GM19023 (cell line): ENCODE results near the gene AIG1.
"Not testable (repeated sequence)": the region's sequence is repeated elsewhere in the genome, so short reads cannot be mapped to it uniquely, and the experiment has no call there.

Source experiments
- ATAC-seq: cut with Tn5 transposase; IDR thresholded peaks from one replicate; pipeline ENCODE4 v1.9.1; 2021; ENCODE audit warnings: mild to moderate bottlenecking, moderate library complexity; ENCODE audit not compliant: unreplicated experiment

Gene AIG1

DNA sequence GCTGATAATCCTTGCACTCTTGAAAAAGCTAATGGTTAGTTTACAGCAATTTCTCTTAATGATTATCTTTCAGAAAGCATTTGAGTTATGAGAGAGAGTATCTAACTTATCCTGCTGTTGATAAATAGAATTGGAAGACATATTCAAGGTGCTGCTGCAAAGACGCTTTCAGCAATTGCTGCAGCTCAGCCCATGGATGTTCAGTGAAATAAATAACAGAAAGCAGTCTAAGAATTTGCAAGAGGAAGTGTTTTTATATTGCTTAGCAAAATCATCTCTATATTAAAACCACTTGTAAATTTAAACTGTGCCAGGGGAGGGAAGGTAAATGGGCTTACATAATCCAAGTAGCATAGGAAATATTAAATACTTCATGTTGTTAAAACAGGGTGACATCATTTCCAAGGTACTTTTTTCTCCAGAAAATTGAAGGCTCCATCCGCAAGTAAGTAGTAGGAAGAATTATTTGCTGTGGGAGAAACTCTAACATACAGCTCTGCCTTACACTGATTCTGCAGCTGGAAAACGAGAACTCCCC, 201.3 kb downstream of the AIG1 start:
- ATAC-seq = no peak

DNA sequence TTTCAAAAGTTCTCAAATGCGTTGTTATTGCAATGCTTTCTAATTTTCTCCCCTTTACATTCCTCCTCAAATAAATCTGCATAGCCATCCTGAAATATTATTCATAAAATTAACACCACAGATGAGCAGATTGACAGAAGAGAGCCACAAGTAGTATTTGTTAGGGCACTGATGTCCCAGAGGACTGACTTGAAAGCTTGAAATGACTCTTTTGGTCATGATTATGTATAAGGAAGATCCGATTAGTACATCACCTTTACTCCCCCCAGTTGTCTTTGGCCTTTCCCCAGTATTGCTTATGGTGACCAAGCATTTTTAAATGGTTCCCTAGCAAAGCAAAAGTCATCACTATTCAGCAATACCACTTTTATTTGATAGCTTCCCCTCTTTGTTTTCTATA, 202.2 kb downstream of the AIG1 start:
- ATAC-seq = peak; percentile 66

DNA sequence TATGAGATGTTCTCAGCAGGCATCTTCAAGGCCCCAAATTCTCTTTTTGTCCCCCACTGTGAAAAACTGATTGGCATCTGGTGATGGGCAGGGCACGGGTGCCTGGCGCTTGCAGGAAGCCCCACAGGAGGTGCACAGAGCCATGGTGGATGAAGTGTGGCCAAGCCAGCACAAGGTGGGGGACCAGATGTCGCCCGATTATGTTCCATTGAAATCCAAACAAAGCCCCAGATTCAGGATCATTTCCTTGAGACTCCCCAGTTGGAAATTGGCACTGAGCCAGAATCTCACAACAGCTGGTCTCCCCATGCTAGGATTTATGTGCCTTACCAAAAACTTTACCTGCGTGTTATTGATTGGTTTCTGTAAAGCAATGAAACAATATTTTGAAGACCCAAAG, 203.7 kb downstream of the AIG1 start:
- ATAC-seq = no peak

DNA sequence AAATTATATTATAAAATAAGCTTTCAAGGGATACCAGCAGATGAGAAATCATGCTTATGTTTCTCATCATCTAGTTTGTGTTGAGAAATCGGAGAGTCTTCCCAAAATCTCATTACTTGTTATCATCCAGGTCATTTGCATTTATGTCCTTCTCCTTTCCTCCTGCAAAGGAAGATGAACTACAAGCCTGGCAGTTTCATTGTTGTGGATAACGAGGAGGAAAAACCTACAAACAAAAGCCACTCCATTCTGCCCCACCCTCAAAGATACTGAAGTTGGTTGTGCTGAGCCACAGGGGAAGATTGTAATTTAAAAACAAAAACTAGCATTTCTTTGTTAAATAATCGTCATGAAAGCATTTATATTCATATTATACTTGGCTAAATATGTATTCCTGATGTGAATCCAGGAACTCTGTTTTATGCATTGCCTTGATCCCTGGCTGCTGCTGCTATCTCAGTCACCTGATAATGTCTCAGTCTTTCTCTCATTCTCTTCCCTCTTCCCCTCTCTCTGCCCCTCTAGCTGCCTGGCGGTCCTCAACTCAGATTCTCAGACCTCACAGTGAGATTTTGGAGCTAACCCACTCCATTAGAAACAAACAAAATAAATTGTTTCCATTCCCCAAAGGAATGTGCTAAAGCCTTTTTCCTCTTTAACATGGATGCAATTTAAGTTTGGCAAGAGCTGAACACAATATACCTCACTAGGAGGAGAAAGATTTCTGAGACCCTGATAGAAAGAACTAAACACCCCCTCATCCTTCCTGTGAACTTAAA, 204.5 kb downstream of the AIG1 start:
- ATAC-seq = no peak

DNA sequence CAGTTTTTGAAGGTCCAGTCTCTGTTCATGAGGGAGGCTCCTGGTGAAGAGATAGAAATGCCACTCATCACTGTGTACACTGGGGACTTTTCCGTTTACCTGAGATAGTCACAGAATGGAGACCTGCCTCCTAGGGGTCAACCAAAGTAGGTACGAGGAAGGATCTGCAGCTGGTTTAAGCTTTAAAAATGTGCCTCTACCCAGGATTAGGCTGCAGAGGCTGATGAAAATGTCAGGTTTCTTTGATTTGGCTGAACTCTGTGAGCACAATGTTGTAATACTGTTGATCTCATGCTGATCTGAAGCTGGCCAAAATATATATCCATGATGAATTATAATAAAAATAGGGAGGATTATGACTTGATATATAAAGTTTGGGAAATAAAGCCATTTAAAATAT, 207.1 kb downstream of the AIG1 start:
- ATAC-seq = no peak

DNA sequence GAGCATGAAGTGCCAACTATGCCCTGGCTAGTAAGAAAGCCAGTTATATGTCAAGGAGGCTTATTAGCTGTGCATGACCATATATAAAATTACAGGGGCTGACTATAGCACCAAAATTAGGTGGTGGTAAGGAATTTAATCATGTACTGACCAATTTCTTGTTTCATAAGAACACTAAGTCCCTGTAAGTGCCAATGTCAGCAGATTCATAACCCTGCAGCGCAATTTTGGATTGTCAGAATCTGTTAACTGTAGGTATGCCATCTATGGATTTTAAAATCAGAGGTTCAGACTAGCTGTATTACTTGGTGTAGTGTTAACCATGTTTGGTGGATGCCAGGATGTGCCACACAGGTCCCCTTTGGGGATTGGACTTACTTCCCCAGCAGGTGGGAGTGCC, 207.8 kb downstream of the AIG1 start:
- ATAC-seq = no peak

DNA sequence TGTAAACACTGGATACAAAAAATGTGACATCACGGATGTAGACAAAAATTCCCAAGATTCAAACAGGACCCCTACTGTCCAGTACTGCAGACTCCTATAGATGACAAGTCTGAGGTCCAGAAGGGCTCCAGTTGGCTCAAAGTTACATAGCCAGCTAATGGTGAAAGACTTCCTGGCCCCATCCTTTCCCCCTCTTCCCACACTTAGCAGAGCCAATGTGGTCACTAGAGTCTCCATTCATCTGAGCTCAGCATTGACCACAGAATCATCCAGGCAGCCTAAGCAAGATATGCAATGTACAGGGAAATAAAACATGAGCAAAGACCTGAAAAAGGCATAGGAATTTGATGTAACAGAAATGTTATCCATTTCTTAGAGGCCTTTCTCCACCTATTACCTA, 209.3 kb downstream of the AIG1 start:
- ATAC-seq = no peak

DNA sequence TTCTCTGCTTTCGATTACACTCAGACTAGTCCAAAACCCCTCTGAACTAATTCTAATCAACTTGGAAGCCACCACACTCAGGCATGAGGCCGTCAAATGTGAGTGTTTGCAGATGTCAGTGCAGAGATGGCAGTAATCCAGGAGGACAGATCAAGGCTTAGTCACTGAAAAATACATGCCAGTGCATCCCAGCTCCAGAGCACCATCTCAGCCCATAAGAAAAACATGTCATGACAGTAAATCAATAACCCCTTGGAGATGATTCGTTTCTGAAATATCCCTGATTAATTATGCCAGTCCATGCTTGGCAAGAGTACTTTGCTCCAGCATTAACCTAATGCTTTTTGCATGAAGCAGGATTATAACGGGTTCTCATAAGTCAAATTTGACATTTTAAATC, 210.3 kb downstream of the AIG1 start:
- ATAC-seq = no peak

DNA sequence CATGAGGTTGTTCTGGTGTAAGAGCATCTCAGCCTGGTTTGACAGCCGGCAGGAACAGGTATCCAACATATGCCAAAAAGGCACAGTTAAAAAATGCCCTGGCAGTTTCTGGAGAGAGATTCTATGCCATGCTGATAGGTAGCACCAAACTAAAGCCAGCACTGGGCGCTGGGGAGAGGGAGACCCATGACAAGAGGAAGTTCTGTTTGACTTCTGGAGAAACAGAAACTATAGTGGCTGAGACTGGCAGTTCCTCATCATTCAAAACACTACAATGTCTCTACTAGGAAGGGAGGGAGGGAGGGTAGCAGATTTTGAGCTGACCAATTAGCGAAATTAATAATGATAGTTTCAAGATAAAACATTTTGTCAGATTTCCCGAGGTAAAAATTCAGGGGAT, 215.7 kb downstream of the AIG1 start:
- ATAC-seq = peak; percentile 94

DNA sequence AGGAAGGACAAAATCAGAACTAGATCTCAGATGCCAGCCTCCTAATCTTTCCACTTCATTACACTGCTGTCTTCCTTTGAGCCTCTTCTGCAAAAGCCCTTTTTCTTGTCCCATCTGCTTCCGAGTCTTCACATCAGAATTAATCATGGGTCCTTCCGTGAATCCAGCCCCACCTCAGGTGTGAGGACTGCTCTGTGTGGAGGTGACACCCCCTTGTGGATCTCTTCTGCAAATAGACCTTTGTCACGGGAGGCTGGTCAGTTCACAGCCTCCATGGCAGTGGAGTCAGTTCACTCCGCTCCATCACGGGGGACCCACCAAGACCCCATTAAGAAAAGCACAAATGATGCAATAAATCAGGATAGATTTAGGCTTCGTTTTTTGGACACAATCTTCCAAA, 218.7 kb downstream of the AIG1 start:
- ATAC-seq = peak; percentile 52

DNA sequence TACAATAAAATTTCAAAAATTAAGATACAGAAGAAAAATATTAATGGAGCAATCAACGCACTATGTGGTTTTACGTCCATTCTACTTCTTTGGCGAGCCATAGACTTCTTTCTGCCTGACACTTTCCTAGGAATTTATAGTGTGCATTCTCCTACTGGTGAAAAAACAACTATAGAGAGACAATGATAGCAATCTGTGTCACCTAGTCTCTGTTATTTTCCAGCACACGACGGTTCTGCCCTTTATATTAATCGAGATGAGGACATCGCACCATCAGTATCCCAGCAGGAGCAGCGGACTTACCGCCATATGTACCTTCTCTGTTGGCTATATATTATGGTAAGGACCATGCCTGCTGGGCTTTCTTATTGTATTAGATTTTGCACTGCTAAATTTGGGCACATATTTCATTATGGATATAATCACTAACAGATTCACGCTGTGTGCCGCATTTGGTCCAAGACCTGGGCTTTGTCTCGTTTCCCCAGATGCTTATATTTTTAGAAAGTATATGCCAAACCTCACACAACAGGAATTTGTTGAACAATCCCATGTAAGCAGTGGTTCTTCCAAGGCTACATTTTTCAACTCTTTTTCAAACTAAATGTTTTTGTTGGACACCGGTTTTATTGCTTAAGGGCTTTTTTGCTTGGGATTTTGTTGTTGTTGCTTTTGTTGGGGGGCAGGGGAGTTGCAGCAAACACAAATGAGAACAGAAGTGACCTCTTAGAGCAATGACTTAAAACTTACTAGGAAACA, 223.4 kb downstream of the AIG1 start:
- ATAC-seq = no peak

DNA sequence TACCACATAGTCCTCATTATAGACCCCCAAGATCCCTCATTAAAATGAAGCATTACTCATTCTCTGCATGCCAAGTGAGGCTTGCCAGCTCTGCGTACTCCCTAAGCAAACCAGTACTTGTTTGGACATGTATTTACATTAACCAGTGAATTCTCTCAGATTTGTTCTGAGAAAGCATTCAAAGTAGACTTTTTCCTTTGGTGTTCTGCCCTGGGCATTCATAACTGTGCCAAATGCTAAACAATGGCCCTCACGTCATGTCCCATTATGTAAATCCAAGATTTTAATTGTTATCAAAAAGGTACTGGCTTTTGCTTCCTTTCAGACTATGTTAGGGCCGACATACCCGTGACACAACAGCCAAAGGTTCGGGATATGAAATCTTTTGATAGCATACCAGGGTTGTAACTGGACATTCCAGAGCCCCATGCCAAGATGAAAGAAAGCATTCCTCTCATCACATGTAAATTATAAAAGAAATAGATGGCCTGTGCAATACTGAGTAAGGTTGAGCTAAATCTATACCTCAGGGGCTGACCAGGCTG, 225.6 kb downstream of the AIG1 start:
- ATAC-seq = no peak

DNA sequence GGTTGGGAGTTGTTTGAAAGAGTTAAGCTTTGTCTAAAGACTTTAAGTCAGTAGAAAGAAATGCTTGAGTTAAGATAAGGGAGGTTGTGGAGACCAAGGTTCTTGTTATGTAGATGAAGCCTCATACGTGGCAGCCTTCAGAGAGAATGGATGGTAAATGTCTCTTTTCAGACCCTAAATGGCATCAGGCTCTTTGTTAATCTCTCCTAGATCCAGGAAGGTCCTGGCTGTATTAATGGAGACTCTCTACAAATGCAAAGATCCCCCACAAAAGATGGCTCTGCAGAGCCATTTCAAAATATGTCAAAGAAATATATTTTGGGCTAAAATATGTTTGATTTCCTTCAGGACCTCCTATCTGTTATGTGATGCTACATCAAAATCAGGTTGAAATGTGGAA, 228.2 kb downstream of the AIG1 start:
- no peak for ATAC-seq

DNA sequence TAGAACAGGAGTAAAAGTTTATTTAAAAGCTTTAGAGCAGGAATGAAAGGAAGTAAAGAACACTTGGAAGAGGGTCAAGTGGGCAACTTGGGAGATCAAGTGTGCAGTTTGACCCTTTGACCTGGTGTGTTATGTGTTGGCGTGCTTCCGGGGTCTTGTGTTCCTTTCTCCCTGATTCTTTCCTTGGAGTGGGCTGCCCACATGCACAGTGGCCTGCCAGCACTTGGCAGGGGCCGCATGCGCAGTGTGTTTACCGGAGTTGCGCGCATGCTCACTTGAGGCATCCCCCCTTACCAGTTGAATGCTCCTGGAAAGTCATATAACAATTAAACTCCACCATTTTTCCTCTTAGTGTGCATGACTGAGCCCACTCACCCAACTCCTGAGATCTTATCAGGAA, 229.5 kb downstream of the AIG1 start:
- no peak for ATAC-seq

DNA sequence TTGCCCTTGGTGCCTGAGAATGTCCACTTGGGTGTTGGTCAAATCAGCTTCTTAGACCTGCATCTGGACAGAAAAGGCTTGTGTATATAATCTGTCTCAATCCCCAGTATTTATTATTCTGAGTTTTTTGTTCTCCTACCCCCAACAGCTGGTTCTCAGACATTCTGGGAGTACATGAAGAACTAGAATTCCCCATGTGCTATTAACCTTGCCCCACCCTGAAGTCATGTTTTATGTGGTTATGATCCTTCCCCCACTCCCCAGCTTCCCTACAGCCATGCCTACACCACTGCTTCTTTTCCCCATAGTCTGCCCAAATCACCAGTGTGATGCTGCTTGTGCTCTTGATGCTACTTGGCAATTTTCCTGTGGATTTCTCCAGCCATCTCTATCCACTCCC, 232.8 kb downstream of the AIG1 start:
- ATAC-seq = no peak

DNA sequence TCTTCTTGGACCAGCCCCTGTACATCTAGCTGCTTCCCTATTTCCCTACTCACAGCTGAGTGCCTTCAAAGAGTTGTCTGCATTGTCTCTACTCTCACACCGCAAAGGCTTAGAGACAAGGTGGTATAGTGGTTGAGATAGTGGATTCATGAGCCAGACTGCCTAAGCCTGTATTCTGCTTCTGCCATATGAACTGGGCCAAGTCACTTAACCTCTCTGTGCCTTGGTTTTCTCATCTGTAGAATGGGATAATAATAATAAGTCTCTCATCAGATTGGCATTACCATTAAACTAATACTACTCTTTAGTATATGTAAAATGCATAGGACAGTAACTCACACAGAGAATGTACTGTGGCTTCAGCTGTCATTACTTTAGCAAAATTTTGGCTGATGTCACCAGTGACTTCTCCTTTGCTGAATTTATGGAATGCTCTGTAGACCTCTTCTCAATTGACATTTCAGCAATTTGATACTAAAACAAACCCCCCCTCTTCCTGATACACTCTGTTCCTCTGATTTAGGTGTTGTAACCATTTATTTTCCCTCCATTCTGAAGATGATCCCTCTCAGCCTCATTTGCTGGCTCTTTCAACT, 233.7 kb downstream of the AIG1 start:
- no peak for ATAC-seq

DNA sequence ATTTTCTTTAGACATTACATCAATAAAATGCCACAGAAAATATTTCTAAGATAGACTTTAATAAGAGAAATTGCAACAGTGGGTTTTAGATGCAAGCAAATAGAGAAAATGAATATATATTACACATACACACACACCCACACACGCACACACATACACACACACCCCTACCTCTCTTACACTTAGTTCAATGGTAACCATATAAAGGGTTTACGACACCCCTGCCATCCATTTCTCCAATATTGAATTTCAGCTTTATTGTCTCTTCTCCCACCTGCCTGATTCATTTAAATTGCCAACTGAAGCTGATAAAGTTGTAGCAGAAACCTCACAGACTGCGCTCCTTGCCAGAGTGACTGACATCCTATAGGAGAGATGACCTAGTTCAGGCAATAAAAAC, 235.2 kb downstream of the AIG1 start:
- ATAC-seq = no peak

DNA sequence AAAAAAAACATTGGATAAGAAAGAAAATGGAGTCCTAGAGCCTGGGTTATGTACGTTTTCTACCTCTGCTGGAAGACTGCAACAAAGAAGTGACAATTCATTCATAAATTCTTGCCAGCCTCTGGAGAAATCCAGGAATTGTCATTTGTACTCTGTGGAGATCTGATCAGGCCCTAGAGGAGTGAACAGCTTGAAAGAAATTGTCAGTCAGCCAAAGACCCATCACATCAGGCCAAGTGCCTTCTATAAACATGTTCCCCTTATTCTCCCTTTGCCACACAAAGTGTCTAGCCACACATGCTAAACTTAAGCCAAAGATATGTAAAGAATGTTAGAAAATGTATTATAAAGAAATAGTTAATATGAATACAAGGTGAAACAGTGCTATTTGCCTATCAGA, 237.4 kb downstream of the AIG1 start:
- ATAC-seq = no peak

DNA sequence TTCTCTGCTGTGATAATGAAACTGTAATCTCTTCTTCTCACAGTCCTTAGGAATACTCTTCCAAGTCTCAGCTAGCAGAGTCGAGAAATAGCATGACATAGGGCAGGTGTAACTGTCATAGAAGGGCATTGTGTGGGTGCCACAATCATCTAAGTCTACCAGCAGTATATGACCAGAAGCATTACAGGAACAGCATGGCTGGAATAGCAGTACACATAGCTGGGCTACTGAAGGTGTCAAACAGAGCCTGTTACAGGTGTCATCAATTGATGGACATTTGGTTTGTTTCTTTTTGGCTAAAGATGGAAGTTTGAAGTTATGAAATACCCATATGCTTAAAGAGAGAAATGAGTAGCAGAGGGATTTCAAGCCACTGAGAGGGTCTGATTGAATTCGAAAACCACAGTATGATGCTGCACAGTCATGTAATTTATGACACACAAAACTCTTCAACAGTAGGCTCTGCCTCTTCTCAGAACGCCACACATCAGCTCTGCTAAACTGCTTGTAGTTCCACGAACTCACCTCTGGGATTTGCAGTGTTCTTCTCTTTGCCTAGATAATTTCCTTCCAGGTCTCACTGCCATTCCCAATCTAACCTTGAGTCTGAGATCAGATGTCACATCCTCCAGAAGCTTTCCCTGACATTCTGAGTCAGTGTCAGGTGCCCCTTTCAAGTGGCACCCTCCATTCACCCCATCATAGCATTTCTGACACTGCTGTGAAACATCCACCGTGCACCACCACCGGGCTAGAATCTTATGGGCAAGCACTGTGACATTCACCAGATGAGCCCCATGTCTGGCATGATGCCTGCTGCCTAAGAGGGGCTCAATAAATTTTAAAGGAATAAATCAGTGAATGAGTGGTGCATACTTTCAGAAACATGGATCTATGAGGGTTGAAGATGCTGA, 238.8 kb downstream of the AIG1 start:
- peak; percentile 93 for ATAC-seq

DNA sequence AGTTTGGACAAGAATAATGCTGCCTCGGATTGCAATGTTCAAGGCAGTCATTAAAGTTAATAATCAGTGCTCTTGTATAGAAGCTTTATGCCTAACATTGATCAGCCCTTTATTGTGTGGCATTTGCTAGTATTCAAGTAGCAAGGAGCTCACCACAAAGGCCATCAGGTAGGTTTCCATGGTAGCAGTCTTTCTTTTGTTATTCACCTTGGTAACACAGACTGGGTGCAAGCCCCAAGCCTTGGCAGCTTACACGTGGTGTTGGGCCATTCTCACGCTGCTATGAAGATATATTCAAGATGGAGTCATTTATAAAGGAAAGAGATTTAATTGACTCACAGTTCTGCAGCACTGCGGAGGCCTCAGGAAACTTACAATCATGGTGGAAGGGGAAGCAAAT, 240.5 kb downstream of the AIG1 start:
- no peak for ATAC-seq

DNA sequence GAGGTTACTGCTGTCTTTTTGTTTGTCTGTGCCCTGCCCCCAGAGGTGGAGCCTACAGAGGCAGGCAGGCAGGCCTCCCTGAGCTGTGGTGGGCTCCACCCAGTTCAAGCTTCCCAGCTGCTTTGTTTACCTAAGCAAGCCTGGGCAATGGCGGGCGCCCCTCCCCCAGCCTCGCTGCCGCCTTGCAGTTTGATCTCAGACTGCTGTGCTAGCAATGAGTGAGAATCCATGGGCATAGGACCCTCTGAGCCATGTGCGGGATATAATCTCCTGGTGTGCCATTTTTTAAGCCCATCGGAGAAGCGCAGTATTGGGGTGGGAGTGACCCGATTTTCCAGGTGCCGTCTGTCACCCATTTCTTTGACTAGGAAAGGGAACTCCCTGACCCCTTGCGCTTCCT, 247.1 kb downstream of the AIG1 start:
- ATAC-seq = not testable (repeated sequence)
